Mesothelial cell of epicardium (in vitro differentiated cells): Measurements from ENCODE around the gene USP1. TPM values are rescaled to one million over a fixed set of nuclear protein-coding genes. Genes with fewer than 3 reads are reported as not detected.

ENCODE experiments used
- DNase-seq, 2 experiments: peaks; one replicate each; pipeline ENCODE4 v3.0.0; 2021; ENCODE audit warnings: low spot score in 2 of 2; ENCODE audit not compliant: unreplicated experiment in 2 of 2
- H3K27ac Mint-ChIP-seq: 2 replicates; pipeline ENCODE4 v1.8.0; 2021; ENCODE audit warnings: mixed read lengths
- H3K27me3 Mint-ChIP-seq: 2 replicates; pipeline ENCODE4 v1.8.0; 2021; ENCODE audit warnings: low read depth, mixed read lengths
- H3K36me3 Mint-ChIP-seq: 2 replicates; pipeline ENCODE4 v1.8.0; 2021; ENCODE audit warnings: mixed read lengths
- H3K4me1 Mint-ChIP-seq: 2 replicates; pipeline ENCODE4 v1.8.0; 2021; ENCODE audit warnings: mixed read lengths
- H3K4me3 Mint-ChIP-seq: 2 replicates; pipeline ENCODE4 v1.8.0; 2021; ENCODE audit warnings: mild to moderate bottlenecking, moderate library complexity, mixed read lengths
- H3K9me3 Mint-ChIP-seq: 2 replicates; pipeline ENCODE4 v1.8.0; 2021; ENCODE audit warnings: mixed read lengths
- total RNA-seq: library from RNA; stranded (reverse); gene quantifications from 3 replicates; pipeline ENCODE4 v1.2.1, GENCODE V29; 2021
- TF ChIP-seq, protein P1 (sequence below): fragments of 200-600 bp; sonication (generic); IDR thresholded peaks from one replicate; pipeline ENCODE4 v1.5.0; 2021; ENCODE audit warnings: antibody characterized with exemption; ENCODE audit not compliant: unreplicated experiment

The USP1 gene
- total RNA-seq, 1 donor from 2014 or later: 24.8 TPM

DNA sequence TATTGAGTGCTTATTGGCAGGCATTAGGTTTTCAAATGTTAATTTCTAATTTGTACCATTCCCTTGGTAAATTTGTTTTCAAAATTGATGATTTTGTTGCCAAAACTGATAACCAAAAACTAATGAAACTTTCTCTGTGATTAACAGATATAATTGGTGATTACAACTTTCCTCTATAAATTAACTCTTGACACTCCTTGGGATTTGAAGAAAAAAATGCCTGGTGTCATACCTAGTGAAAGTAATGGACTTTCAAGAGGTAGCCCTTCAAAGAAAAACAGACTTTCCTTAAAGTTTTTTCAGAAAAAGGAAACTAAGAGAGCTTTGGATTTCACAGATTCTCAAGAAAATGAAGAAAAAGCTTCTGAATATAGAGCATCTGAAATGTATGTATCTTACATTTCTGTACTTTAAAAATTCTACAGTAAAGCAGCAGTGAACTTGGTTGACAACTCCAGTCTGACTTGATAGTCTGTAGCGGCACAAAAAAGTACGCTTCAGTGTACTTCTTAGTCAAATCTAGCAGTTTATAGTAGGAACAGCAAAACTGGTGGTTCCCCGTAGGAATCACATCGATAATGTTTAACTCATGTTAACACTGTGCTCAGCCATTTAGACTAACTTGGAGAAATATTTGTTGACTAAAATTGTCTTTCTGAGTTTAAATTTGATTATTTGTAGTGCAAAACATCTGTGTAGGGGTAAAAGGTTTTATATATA, 3.0 kb downstream of the USP1 start:
- Mint-ChIP-seq H3K9me3 (no peaks in the 10 kb centered on the region), H3K27ac (no peak overlapping the region), H3K4me1 (peaks cover 27% of the 10 kb centered on the region), H3K4me3 (no peak overlapping the region), H3K27me3 (no peaks in the 10 kb centered on the region), H3K36me3 (peaks cover 9% of the 10 kb centered on the region)
- no peak for DNase-seq
- TF ChIP-seq, protein P1, sequence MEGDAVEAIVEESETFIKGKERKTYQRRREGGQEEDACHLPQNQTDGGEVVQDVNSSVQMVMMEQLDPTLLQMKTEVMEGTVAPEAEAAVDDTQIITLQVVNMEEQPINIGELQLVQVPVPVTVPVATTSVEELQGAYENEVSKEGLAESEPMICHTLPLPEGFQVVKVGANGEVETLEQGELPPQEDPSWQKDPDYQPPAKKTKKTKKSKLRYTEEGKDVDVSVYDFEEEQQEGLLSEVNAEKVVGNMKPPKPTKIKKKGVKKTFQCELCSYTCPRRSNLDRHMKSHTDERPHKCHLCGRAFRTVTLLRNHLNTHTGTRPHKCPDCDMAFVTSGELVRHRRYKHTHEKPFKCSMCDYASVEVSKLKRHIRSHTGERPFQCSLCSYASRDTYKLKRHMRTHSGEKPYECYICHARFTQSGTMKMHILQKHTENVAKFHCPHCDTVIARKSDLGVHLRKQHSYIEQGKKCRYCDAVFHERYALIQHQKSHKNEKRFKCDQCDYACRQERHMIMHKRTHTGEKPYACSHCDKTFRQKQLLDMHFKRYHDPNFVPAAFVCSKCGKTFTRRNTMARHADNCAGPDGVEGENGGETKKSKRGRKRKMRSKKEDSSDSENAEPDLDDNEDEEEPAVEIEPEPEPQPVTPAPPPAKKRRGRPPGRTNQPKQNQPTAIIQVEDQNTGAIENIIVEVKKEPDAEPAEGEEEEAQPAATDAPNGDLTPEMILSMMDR: no peak

DNA sequence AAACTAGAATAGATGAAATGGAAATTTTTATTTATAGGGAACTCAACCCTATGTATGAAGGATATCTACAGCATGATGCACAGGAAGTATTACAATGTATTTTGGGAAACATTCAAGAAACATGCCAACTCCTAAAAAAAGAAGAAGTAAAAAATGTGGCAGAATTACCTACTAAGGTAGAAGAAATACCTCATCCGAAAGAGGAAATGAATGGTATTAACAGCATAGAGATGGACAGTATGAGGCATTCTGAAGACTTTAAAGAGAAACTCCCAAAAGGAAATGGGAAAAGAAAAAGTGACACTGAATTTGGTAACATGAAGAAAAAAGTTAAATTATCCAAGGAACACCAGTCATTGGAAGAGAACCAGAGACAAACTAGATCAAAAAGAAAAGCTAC, 7.9 kb downstream of the USP1 start:
- Mint-ChIP-seq H3K27ac (no peak overlapping the region), H3K4me3 (no peak overlapping the region), H3K4me1 (peaks cover 5% of the 10 kb centered on the region), H3K9me3 (no peaks in the 10 kb centered on the region), H3K27me3 (no peaks in the 10 kb centered on the region), H3K36me3 (peaks cover 31% of the 10 kb centered on the region)
- TF ChIP-seq, protein P1: no peak
- DNase-seq: no peak

DNA sequence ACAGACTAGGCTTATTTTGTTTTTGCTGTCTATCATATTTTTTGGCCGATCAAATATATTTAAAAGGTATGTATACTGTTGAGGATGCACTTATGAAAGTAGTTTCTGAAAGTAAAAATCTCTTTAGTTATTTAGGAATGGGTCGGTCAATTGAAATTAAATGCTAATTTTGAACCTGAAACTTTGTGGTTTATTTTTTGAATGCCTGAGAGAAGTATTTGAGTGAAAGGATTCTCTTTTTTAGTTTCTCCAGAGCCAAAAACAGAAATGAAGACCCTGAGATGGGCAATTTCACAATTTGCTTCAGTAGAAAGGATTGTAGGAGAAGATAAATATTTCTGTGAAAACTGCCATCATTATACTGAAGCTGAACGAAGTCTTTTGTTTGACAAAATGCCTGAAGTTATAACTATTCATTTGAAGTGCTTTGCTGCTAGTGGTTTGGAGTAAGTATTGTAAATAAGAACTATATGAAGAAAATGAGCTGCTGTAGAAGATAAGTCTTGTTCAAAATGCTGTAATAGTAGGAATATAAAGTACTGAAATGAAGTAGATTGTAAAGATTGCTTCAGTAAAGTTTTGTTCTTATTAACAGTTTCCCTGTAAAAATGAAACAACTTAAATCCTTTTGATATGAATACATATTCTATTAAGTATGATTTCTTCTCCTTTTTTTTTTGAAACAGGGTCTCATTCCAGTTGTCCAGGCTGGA, 11.5 kb downstream of the USP1 start:
- Mint-ChIP-seq H3K9me3 (no peaks in the 10 kb centered on the region), H3K36me3 (peaks cover 42% of the 10 kb centered on the region), H3K4me3 (no peak overlapping the region), H3K27ac (no peak overlapping the region), H3K27me3 (no peaks in the 10 kb centered on the region), H3K4me1 (no peaks in the 10 kb centered on the region)
- no peak for DNase-seq
- TF ChIP-seq, protein P1: no peak

DNA sequence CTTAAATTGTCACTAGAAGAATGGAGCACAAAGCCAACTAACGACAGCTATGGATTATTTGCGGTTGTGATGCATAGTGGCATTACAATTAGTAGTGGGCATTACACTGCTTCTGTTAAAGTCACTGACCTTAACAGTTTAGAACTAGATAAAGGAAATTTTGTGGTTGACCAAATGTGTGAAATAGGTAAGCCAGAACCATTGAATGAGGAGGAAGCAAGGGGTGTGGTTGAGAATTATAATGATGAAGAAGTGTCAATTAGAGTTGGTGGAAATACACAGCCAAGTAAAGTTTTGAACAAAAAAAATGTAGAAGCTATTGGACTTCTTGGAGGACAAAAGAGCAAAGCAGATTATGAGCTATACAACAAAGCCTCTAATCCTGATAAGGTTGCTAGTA, 13.5 kb downstream of the USP1 start:
- Mint-ChIP-seq H3K36me3 (peaks cover 46% of the 10 kb centered on the region), H3K9me3 (no peaks in the 10 kb centered on the region), H3K4me3 (no peak overlapping the region), H3K27me3 (no peaks in the 10 kb centered on the region), H3K4me1 (no peaks in the 10 kb centered on the region), H3K27ac (no peak overlapping the region)
- TF ChIP-seq, protein P1: no peak
- DNase-seq: no peak

DNA sequence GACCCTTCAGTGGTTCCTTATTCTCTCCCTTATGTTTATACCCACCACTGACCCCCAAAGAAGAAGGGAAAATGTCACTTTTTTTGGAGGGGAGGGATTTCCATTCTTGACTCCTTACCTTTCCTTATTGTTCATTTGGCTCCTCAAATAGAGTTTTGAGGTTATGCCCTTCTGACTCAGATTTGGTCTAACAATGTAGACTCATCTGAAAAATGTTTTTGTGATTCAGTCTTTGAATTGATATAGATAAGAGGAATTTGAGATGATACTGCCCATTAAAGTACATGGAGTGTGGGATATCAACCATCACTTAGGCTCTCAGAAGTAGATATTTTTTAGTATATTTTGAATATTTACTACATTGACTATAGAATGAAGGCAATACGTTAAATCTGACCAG, 16.1 kb downstream of the USP1 start:
- H3K4me1 Mint-ChIP-seq: peaks cover 3% of the 10 kb centered on the region
- TF ChIP-seq, protein P1: no peak
- no peak overlapping the region for H3K4me3 Mint-ChIP-seq
- H3K36me3 Mint-ChIP-seq: peaks cover 44% of the 10 kb centered on the region
- no peak overlapping the region for H3K27ac Mint-ChIP-seq
- H3K27me3 Mint-ChIP-seq: no peaks in the 10 kb centered on the region
- no peak for DNase-seq
- no peaks in the 10 kb centered on the region for H3K9me3 Mint-ChIP-seq
